ENCODE data around the gene MYBPC2. TPM values are rescaled to one million over a fixed set of nuclear protein-coding genes. Genes with fewer than 3 reads are reported as not detected.
"Not testable (repeated sequence)": the region's sequence is repeated elsewhere in the genome, so short reads cannot be mapped to it uniquely, and the experiment has no call there.

Gene MYBPC2
- total RNA-seq, 1 donor from 2014 or later = 0.08 TPM

DNA sequence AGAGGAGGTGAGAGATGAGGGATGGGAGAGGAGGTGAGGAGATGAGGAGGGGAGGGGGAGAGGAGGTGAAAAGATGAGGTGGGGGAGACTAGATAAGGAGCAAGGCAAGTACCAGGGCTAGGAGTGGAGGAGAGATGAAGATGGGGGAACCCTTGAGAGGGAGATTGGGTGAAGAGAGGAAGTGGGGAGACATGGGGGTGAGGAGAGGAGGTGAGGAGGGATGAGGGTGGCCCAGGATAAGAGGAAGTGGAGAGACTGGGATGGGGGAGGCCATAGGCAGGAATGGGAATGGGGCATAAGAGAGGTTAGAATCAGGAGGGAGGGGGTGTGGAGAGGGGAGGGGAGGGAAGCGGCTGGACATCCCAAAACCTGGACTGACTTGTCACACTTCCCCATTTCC, 26.9 kb downstream of the MYBPC2 start:
- ATAC-seq = no peak

DNA sequence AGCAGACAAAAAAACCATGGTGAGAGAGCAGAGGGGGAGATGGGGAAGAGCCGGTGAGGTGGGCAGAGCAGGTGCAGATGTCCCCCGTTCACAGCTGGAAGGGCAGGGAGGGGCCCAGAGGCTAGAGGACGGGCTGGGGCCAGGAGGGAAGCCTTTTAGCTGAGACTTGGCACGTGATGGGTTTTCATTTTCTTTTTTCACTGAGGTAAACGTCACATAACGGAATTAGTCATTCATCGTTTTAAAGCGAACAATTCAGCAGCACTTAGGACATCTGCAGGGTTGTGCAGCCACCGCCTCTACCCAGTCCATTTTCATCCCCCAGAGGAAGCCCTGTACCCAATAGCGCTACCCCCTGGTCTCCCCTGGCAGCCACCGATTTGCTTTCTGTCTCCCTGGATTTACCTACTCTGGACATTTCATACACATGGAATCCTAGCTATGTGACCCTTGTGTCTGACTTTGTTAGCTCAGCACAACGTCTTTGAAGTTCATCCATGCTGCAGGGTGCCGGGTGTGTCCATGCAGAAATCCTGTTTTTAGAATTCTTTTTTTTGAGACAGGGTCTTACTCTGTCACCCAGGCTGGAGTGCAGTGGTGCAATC, 27.6 kb downstream of the MYBPC2 start:
- no peak for ATAC-seq

DNA sequence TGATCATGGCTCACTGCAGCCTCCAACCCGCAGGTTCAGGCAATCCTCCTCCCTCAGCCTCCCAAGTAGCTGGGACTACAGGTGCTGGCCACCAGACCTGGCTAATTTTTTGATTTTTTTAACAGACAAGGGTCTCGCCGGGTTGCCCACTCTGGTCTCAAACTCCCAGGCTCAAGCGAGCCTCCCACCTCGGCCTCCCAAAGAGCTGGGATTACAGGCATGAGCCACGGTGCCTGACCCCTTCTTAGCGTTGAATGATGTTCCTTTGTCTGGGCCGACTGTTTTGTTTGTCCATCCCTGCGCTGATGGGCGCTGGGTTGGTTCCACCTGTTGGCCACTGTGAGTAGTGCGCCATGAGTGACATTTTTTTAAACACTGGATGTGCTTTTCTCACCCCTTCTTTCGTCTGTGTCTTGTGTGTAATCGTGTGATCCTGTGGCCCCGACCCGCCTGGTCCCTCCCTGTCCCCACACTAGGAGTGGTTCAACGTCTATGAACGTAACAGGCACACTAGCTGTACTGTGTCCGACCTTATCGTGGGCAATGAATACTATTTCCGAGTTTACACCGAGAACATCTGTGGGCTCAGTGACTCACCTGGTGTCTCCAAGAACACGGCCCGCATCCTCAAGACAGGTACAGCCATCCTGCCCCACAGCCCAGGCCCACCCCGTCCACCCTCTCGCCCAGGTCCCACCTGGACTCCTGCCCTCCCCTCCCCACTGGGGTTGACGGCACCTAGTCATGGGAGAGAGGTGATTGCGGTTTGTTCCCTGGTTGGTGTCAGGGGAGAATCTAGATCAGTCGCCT, 28.6 kb downstream of the MYBPC2 start:
- ATAC-seq = peak; percentile 75

DNA sequence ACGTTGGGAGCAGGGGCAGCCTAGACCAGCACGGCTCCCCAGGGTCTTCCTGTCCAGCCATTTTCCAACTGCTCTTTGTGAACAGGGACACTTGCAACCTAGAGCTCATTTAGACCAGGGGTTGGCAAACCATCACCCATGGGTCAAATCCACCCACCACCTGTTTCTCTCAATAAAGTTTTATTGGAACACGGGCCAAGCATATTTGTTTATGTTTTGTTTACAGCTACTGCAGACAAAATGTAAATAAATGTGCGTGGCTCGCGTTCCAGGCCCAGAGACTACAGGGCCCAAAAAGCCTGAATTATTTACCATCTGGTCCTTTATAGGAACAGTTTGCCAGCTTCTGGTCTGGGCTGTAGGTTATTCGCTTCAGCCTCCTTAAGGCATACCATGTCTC, 30.3 kb downstream of the MYBPC2 start:
- no peak for ATAC-seq

DNA sequence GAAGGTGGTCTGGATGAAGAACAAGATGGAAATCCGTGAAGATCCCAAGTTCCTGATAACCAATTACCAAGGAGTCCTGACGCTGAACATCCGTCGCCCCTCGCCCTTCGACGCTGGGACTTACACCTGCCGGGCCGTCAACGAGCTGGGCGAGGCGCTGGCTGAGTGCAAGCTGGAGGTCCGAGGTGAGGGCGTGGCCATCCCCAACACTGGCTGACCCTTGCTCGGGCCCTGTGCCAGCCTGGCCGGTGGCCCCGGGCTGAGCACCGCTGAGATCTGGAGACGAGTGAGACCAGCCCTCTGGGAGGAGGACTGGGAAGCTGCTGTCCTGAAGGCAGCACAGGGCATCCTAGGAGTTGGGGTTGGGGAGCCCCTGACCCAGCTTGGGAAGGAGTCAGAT, 31.7 kb downstream of the MYBPC2 start:
- ATAC-seq = no peak

DNA sequence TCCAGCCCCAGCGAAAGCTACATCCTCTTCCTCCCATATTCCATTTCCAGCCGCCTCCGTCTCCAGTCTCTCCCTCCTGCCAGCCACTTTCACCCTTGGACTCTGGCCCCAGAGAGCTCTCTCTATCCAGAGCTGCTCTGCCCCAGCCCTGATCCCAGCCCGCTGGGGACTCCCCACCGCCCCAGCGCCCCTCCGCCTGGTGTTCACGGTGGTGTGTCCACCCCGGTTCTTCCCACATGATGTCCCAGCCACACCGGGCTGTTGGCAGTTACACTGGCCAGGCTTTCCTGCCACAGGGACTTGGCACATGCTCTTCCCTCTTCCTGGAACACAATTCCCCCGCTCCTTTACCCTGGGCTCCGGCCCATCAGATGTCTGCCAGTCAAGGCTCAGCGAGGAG, 32.3 kb downstream of the MYBPC2 start:
- no peak for ATAC-seq

DNA sequence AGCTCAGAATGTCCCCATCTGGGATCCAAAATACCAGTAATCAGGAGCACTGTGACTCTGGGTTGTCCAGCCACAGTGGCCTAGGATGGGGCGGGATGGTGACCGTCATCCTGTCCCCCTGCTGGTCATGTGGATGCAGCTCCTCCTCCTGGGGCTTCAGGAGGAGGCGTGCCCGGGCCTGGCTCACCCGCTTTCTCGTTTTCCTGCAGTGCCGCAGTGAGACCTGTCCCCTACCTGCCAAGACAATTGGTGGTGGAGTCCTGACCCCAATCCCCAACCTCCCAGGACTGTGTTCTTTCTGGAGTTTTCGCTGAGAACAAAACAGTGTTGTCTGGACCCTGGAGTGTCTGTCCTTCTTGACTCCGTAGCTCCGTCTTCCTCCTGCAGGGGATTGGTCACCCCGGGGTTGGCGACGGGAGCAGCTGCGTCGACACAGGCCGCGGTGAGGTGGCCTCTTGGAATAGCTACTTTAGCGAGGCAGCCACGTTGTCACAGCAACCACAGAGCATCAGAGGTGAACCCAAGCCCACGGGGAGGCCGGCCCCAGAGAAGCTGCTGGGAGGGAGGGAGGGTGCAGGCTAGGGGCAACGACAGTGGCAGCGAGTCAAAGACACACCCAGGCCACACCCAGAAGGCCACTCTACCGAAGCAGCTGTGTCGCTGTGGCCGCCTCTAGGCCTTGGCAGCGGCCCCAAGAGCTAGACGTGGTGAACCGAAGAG, 33.5 kb downstream of the MYBPC2 start:
- no peak for ATAC-seq

DNA sequence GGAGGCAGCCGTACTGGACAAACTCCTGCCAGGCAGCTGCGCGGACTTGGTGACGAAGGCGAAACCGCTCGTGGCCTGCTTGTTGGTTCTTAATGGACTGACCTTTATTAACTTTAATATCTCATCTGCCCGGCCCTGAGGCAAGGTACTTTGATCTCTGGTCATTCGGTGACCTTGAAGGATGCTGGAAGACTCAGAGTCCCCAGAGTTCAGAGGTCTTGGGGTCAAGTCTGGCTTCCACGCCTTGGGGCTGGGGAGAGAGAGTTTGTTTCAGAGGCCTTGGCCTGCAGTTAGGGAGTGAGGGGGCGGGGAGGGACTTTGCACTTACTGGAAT, 34.0 kb downstream of the MYBPC2 start:
- ATAC-seq = no peak

DNA sequence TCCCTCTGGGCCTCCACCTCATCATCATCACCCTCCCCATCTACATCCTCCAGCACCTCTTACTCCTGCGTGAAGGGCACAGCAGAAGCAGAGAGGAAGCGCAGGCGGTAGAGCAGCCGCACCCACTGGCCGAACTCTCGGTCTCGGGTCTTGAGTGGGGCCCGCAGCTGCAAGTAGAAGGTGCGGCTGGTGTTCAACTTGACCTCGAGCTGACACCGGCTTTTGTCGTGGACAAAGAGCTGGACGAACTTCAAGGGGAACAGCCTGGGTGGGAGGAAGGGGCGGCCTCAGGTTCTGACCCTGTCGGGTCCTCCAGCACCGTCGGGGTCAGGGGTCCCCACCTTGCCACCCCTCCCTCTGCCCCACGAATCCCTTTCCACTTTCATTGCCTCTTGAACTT, 34.9 kb downstream of the MYBPC2 start:
- ATAC-seq = no peak

DNA sequence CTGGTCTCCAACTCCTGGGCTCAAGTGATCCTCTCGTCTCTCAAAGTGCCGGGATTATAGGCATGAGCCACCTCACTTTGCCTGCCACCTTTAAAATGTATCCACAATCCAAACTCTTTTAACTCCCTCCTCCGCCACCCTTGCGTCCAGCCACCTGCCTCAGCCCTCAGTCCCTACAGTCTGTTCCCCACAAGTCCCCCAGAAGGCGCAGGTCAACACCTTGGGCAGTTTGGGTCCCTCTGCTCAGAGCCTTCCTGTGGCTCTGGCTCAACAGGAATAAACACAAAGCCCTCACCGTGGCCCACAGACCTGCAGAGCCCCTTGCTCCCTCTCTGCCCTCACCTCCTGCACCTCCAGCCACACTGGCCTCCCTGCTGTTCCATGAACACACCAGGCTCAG, 36.1 kb downstream of the MYBPC2 start:
- no peak for ATAC-seq

DNA sequence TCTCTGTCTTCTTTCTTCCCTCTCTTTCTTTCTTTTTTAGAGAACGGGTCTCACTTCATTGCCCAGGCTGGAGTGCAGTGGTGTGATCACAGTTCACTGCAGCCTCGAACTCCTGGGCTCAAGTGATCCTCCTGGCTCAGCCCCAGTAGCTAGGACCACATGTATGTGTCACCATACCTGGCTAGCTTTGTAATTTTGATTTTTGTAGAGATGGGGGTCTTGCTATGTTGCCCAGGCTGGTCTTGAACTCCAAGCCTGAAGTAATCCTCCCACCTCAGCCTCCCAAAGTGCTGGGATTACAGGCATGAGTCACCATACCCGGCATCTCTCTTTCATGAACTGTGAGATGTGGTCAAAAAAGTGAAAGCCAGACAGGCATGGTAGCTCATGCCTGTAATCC, 40.6 kb downstream of the MYBPC2 start:
- ATAC-seq = not testable (repeated sequence)

DNA sequence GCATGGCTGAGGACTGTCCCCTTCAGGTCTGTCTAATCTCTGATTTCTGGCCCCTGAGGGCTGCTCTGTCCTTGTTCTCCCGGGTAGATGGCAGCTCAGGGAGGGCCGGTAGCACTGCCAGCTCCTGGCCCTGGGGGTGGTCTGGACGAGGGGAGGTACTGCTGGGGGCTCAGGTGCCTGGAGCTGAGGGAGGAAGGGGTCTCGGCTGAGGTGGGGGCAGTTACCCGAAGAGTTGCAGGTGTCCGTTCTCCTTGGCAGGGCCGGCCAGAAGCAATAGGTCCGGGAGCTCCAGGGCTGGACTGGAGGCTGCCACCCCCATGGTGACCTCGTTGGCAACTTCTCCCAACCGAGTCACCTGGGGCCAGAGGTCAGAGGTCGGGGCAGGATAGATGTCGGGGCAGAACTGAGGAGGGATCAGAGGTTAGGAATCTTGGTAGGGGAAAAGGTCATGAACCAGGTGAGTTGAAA, 42.4 kb downstream of the MYBPC2 start:
- ATAC-seq = no peak

DNA sequence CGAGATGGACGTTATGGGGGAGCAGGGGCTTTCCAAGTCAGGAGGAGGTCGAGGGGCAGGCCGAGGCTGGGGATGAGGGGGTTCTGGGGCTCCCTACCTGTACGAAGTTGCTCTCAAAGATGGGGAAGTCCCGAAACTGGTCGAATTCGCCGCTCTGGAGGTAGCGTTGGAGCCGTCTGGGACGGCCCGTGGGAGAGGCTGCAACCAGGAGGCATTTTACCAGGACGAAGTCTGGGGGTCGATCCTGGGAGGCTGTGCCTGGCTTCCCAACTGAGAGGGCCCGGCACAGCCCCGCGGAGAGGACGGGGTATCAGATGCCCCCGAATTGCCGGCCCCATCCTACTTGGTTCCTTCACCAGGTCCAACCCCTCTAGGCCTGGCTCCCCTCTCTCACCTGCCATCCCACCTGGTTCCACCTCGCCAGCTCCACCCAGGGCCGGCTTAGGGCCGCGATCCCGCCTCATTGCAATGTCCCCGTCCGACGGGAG, 43.1 kb downstream of the MYBPC2 start:
- ATAC-seq = no peak

DNA sequence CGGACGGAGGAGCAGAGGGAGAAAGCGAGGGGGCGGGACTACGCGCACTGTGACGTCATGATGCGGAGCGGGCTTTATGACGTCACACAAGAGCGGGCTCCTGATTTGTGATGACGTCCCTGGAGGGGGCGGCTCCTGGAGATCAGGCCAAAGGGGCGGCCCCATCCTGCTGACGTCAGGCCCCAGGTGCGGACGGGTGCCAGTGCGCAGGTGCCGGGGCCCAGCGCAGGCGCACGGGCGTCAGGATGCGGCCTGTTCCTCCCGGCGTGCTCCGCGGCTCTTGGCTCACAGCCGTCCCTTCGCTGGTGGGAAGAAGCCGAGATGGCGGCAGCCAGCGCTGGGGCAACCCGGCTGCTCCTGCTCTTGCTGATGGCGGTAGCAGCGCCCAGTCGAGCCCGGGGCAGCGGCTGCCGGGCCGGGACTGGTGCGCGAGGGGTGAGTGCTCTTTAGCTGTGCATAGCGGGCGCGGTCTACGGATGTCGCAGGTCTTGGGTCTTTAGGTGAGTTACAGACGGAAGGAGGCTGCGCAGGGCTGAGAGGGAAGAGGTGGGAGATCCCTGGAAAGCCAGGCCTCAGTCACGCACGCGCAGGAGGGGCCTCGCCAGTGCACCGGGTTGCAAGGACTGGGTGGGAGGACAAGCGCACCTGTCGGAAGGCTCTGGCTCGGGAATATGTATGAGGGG, 43.7 kb downstream of the MYBPC2 start, which contains the start of the genes EMC10 and GARIN5A:
Gene EMC10, plus strand, starts transcription at position 284 of the 683 bp plus-strand sequence. Its CDS starts 38 bp downstream, at position 322.
Gene GARIN5A, minus strand, starts transcription at position 625 of the 683 bp plus-strand sequence. Its CDS starts 460 bp downstream, at position 165.
- ATAC-seq = peak; percentile 97

DNA sequence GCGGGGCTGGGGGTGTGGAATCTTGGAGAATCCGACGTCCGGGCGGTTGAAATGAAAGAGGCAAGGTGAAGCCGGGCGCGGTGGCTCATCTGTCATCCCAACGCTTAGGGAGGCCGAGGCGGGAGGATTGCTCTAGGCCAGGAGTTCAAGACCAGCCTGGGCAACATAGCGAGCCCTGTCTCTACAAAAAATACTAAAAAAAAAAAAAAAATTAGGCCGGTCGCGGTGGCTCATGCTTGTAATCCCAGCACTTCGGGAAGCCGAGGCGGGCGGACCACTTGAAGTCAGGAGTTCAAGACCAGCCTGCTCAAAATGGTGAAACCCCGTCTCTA, 44.2 kb downstream of the MYBPC2 start:
- no peak for ATAC-seq

DNA sequence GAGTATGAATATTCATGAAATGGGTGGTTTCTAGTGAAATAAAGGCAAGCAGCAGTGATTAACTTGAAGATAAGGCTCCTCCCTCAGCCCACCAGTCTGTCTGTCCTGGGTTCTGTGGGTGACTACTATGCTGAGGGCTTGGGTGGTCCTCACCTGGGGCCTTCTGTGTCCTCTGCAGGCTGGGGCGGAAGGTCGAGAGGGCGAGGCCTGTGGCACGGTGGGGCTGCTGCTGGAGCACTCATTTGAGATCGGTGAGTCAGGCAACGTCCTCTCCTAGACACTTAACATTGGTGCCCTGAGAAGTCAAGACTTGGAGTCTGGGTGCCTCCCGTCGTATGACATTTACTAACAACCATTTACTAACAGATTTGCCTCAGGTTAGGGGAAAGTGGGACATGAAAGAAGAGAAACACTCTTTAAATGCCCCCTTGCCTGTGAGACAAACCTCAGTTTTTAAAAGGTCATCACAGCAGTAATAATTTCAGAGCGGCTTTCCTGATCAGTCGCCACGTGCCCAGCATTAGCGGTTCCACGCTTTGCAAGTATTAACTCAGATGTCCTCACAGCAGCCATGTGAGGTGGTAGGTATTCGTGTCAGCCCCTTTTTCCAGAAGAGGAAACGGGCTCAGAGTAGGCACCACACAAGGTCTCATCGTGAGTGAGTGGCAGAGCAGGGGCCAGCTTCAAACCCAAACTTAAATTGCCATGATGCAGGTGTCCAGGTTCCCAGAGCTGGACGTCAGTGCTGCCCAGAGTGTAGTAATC, 45.2 kb downstream of the MYBPC2 start:
- ATAC-seq = no peak

DNA sequence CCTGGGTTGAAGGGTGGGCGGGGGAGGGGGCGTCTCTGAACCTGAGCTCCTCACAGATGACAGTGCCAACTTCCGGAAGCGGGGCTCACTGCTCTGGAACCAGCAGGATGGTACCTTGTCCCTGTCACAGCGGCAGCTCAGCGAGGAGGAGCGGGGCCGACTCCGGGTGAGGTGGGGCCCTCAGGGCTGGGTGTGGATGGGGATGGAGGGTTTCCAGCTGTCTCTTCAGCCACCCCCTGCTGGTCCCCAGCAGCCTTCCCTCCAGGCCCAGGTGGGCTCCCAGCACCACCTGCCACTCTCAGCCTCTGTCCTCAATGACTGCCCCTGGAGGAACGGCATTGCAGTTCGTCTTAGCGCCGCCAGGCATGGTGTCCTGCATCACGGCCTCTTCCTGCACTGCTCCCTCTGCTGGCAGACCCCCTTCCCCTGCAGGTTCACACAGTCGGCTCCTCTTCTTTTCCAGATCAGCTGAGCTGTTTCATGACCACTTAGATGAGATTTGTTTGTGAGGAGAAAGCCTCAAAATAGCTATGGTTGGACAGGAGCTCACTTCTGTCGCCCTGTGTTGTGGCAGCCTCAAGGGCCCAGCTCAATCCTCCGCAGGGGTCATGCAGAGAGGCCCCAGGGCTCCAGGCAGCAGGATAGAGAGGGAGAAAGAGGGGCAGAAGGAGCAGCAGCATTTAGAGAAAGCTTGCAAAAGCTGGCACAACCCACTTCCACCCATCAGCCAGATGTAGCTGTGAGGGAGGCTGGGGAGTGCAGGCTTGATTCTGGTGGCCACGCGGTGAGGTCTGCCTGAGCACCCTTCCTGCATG, 46.4 kb downstream of the MYBPC2 start:
- no peak for ATAC-seq

DNA sequence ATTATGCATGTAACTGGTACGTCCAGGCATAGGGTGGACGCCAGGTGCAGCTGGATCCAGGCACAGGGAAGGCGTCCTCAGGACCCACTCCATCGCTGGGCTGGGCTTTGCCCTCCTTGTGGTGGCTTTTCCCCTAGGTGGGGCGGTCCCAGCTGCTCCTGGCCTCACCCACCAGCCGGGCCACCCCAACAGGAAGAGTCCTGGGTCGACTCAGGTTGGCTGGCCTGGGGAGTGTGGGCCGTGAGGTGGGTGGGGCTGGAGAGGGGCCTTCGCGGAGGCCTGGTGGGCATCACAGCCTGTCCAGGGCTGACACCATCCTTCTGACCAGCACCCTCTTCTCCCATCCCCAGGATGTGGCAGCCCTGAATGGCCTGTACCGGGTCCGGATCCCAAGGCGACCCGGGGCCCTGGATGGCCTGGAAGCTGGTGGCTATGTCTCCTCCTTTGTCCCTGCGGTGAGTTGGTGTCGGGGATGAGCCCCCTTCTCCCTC, 47.1 kb downstream of the MYBPC2 start:
- no peak for ATAC-seq

DNA sequence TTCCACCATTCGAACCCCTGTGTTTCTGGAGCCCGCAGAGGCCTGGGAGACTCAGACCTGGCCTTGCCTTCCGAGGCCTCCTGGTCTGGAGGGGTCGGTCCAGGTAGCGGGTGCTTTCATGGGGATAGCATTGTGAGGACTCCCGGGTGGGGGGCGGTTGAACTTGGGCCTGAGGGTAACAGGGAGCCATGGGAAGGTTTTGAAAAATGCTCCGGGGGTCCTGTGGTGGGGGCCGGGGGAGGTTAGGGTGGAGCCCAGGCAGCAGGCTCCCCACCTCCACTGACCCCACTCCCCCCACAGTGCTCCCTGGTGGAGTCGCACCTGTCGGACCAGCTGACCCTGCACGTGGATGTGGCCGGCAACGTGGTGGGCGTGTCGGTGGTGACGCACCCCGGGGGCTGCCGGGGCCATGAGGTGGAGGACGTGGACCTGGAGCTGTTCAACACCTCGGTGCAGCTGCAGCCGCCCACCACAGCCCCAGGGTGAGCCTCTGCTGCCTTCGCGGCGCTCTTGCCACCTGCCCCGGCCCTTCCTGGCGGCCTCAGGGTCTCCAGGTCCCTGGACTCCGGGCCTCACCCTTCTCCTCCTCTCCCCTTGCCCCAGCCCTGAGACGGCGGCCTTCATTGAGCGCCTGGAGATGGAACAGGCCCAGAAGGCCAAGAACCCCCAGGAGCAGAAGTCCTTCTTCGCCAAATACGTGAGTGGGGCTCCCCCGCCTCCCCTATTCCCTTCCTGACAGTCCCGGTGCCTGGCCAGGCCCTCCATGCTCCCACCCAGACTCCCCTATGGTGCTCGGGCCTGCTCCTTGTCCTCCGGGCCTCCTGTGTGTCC, 47.8 kb downstream of the MYBPC2 start:
- no peak for ATAC-seq

All from esophagus mucosa (tissue), 1 donor.